ENCODE results near the gene RPP25L.

The RPP25L gene

DNA sequence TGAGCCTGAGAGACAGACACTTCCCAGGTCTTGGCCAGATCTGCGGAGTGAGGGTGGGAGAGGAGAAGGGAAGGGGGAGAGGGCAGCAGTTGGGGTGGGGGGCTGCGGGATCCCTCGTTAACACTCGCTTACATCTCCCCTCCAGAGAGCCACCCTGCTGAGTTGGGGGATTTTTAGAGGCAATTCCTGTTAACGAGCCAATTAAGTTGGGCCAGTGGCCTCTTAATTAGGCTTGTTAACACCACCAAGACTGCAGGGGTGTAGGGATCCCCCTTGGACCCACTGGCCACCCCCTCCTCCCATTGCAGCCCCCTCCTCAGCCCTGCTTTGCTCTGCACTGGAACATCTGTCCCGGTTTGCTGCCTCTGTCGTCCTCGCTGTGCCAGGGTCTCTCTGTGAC lies 46.0 kb downstream of the RPP25L start:
- DNase-seq, result no peak

GRCh38 chr9:34564617-34565016 lies 47.3 kb downstream of the RPP25L start:
- DNase-seq, result no peak

- DNase-seq, result no peak
These were observed 48.6 kb downstream of the RPP25L start for GRCh38 chr9:34563262-34563661.

- no peak for DNase-seq
These were observed 49.7 kb downstream of the RPP25L start for GRCh38 chr9:34562135-34562745.

DNA sequence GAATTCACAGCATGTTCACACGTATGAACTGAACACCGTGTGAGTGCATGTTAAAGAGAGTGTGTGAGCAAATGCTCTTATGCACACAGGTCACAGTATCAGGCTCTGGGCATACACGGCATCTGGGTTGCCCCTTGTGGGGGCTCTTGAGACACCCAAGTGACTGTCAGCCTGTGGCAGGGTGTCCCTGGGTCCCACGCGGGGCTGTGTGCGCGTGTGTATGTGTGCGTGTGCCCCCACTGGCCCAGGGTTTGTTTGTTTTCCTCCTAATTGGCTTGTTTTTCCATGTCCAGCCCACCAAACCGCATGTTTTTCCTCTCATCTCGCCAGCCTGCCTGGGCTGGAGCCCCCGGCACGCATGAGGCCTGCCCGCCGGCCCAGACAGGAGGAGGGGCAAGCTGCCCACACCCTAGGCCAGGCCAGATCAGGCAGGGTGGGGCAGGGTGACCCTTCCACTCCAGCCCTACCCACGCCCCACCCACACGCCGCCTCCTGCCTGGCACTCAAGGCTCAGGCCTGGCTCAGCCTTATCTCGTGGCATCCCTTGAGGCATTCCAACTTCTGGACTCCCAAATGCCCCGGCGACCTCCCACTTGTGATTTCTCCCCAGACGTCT lies 51.2 kb downstream of the RPP25L start:
- no peak for DNase-seq
